CD4-positive, alpha-beta T cell treated with Interleukin-15 for 1 hour (primary cell): Measurements from ENCODE around the gene SNPH.
A peak's percentile ranks its signal among the peaks of the same experiment; 100 is the strongest.

Source experiments
- DNase-seq: peaks from one replicate; pipeline ENCODE4 v3.0.0-alpha.2; 2020

SNPH gene

DNA sequence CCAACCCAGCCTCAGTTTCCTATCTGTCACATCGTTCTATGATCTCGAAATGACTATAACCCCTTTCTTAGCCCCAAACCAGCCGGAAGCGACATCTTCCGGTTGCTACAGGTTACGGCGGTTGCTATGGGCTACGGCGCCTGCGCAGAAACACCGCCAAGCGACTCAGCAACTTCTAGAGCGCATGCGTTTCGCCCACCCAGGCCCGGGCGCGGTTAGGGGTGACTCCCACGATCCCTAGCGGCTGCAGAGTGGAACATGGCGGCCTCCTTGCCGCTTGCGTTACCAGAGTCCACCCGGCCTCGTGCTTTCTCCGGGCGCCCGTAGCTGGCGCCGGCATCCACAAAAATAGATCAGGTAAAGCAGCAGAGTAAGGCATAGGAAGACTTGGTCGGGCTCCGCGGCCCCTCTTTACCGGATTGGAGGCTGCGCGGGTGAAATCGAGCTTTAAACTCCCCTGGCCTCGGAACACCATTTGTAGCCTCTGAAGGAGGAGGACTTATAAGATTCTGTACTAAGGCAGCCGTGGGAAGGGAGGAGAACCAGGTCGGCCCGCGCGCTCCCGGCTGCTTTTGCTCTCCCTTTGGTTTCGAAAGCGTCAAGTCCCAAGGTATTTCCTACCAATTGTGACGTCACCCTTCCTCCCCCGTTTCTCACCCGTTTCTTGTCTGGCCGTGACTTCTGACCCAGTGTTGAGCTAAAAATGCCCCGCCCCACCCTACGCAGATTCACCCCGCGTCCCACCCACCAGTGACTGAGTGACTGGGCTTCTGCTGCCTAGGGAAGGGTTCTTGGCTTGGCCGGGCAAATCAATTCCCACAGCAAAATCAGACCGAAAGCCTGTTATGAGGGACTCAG is 59.3 kb downstream of the SNPH start:
- peak; percentile 99 for DNase-seq

DNA sequence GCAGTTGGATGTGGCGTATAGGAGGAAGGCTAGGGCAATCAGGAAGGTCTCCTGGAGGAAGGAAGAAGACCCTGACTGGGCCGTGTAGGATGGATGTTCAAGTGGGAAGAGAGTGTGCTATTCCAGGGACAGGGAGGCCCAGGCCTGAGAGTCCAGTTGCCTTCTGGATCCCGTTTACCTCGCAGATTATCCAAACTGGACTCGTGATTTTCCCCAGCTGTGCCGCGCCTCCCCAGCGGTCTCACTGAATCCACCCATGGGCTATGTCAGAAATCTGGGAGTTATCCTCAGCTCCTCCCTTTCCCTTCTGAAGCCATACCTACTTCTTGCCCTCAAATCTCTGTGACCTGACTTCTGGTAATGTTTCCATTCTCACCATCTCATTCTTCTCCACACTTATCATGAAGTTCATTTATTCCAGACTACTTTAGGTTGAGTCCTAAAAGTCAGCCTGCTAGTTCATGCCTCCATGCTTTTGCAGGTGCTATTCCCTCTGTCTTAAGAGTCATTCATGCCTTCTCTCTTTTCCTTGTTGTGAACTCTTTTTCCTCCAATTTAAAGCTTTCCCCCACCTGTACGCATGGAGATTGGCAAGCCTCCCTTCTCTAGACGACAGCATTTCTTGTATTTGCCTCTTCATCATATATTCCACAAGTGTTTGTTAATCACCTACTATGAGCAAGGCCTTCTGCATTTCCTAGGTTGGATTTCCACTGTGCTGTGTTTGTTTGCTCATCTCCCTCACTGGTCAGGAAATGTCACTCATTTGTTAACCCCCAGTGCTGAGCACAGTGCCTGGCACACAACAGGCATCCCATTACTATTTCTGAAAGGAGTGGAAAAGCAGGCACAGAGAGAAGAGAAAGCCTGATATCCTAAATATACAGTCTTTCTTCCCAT is 60.2 kb downstream of the SNPH start:
- no peak for DNase-seq

DNA sequence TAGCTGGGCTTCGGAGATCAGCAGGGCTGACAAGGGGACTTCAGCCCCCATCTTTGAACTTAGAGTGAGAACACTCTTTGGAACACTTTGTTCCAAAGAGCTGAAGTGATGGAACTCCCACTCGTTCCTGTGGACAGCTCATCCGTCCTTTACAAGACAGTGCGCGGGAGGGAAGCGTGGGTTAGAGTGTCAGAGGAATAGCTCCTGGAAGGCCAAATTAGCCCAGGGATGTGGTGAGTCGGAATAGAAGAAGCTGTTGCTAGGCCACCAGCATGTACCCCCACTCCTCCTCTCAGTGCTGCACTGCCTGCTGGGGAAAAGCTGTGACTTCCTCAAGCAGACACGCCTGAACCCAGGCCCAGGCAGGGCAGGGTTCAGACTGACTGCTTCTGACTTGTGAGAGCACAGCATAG is 61.2 kb downstream of the SNPH start:
- DNase-seq = no peak

DNA sequence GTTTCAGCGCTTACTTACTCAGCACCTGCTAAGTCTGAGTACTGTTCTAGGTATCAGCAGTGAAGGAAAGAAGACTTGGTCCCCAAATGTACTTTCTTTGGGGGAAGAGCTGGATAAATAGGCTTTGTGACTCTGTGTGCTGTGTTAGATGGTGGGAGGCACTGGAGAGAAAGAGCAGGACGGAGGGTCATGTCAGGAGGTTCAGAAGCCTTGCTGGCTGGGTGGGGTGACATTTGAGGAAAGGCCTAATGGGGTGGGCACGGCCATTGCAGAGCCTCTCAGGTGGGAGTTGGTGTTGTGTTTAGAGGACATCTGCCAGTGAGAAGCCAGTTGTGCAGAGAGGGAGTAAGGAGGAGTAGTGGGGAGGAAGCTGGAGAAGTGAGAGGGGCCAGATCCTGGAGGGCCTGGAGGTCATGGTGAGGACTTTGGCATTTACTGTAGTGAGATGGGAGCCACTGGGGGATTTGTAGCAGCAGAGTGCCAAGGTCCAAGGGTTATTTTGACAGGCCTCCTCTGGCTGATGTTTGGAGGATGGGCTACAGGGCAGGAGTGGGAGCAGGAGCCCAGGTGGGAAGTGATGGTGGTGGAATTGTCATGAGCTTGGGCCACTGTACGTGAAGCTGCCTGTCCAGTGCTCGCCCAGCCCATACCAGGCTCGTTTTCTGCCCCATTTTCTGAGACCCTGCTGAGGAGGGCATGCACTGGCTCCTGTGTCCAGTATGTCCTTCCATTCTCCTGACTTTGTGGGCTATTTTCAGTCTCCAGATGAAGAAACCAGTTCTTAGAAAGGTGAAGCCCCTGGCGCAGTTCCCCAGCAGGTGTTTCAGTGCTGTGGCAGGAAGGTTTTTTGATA is 62.0 kb downstream of the SNPH start:
- DNase-seq = no peak

DNA sequence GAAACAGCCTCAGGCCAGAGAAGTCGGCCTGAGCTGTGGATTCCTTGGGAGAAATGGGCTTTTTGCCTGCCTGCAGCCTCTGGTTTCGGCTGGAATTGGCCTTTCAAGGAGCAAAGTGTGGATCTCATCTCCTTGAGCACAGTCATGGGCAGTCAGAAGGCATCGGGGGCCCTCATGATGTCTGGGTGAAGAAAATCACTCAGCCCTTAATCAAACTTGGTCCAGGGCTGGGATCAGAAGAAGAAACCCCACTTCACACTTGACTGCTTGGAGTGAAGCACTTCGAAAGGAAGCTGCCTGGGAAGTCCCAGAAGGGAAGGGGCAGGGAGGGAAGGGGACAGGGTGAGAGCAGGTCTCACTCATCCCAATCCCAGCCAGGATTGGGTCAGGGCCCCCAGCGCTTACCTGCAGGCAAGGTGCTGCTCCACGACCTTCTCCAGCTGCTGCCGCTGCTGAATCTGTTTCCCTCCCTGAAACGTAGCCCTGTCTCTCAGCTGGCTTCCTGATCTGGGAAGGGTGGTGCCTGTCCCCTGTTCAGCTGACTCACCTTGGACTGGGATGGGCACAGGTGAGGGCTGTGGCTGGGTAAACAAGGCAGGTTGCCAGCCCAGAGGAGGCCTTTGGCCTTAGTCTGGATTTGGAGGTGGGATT is 62.7 kb downstream of the SNPH start, which contains the start of gene SDCBP2:
SDCBP2 (minus strand) TSS at position 460 of the 651 bp plus-strand sequence. CDS start 8,723 bp downstream, outside the sequence.
- DNase-seq = no peak

DNA sequence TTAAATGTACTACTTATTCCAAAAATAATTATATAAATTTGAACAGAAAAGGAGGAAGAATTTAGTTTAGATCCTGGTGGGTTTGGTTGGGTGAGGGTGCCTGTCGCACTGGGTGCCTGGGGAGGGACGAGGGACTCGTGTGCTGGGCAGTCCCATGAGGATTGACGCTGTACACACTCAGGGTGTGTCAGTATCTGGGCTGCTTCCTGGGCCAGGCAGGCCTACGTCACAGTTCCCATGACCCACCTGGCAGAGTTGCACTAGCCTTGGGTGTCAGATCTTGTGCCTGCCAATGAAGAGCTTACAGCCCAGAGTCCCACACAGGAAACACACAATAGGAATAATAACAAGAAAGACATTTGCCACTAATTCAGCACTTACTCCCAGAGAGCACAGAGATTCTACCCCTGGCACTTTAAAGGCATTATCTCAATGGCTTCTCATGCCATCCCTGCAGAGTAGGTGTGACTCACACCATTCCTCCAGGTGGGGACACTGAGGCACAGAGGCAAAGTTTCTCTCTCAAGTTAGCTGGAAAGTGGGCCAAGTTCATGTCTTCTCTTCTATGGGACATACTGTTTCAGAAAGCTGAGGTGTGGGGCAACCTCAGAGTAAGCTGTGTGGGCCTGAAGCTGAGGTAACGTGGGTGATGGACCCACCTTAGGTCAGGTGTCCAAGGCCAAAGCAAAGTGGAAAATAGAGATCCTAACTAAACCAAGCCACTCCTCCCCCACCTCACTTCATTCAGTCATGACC is 64.2 kb downstream of the SNPH start:
- DNase-seq = peak; percentile 75

DNA sequence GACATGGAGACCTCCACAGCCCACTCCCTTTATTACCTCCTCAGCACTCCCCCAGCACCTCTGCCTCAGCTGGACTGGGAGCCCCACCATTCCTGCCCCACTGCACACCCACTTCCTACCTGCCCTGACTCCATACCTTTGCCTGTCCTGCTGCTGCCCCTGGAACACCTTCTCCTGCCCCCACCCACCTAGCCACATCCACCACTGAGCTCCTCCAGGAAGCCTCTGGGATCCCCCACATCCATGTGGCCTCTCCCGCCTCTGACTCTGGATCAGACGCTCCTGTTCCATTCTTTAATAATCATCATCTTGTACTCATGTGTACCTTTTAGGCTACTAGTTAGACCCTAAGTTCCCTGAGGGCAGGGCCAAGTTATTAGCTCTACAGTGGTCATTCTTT is 65.0 kb downstream of the SNPH start:
- DNase-seq = no peak

DNA sequence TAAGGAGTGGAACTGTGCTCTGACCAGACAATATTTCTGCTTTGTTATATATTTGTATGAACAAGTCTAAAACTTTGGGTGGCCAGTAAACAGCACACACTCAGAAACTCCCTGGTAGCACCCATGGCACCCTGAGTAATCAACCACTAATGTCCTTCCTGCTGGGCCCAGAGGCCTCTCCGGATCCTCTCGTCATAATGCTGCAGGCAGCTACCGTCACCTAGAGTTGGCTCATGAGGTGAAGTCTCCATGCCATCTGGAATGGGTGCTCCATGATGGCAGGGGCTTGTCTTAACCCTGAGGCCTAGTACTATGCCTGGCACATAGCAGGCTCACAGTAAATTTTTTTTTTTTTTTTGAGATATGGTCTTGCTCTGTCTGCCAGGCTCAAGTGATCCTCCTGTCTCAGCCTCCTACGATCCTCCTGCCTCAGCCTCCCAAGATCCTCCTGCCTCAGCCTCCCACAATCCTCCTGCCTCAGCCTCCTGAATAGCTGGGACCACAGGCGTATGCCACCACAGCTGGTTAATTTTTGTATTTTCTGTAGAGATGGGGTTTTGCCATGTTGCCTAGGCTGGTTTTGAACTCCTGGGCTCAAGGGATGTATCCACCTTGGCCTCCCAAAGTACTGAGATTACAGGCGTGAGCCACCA is 65.8 kb downstream of the SNPH start:
- DNase-seq = no peak

DNA sequence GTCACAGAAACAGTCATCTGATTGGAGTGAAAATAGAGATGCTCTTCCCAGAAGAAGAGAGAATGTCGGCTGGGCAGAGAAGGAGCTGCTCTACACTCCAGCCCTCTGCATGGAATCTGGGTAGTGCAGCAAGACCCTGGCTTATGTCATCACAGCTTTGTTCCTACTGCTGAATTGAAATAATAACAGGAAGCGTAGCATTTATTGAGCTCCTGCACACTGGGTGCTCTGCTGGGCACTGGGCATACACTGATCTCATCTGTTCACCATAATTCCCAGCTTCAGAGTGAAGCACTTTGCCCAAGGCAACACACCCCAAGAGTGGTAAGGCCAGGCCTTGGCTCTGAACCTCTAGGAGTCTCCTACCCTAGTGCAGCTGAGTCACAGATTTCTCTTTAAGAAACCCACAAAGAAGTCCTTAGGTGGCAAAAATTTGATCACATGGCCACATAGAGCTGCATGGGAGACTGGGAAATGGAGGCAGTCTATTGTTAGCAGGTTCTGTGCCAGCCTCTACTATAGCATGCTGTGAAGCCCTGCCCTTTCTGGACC is 66.7 kb downstream of the SNPH start:
- no peak for DNase-seq

DNA sequence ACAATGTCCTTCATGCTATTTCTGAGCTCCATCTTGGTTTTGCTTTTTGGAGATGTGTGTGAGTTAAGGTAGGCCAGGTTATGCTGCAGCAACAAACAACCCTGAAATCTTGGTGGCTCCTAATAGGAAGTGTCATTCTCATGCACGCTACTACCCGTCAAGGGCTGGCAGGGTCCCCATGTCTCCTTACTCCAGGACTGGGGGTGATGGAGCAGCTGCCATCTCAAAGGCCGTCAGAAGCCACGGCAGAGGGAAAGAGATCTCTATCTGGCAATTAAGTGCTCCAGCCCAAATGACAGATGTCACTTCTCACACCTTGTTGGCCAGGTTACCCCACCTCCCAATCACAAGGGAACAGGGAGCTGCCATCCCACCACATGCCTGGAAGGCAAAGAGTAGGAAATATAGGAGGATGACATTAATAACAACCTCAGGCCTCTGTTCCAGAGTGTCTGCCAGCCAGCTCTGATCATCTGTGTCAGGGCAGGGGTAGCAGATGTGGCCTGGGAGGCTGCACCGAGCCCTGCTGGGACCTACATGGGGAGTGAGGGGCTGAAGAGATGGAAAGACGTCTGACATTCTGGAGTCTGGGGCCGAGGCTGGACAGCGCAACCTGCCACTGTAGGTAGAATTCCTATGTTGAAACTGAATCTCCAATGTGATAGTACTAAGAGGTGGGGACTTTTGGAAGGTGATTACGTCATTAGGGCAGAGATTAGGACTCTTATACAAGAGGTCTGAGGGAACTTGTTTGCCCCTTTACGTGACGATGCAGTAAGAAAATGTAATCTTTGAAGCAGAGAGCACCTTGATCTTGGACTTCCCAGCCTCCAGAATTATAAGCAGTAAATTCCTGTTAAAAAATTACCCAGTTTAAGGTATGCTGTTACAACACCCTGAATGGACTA is 67.6 kb downstream of the SNPH start:
- DNase-seq = no peak

DNA sequence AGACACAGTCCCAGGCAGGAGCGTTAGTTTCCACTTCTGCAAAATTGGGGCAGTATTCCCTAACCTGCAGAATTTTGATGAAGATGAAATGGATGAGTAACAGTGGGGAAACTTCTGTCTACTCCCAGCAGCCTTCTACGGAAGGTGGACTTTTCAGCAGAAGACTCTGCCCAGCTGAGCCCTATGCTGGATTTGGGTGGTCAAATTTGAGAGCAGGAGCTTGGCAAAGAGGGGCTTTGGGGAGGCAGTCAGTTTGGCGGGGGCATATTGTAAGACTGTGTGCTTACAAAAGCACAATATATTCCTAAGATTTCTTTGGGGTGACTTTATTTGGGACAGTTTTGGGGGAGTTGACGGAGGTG is 68.3 kb downstream of the SNPH start:
- no peak for DNase-seq

DNA sequence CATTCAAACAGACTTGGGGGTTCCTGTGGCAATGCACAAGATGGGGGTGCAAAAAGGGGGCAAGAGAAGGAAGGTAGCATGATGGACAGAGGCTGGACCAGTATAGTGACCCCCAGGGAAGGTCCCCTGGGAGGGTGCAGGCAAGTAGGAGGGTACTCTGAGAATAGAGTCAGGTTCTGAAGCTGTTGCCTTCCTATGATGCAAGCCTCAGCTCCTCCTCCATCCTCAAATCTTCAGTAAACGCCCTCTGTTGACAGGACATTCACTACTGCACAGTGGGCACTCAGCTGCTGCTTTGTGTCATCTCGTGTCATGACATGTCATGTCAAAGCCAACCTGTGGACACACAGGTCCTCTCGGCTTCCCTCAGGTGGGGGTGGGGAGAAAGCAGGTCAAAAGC is 68.7 kb downstream of the SNPH start:
- no peak for DNase-seq

DNA sequence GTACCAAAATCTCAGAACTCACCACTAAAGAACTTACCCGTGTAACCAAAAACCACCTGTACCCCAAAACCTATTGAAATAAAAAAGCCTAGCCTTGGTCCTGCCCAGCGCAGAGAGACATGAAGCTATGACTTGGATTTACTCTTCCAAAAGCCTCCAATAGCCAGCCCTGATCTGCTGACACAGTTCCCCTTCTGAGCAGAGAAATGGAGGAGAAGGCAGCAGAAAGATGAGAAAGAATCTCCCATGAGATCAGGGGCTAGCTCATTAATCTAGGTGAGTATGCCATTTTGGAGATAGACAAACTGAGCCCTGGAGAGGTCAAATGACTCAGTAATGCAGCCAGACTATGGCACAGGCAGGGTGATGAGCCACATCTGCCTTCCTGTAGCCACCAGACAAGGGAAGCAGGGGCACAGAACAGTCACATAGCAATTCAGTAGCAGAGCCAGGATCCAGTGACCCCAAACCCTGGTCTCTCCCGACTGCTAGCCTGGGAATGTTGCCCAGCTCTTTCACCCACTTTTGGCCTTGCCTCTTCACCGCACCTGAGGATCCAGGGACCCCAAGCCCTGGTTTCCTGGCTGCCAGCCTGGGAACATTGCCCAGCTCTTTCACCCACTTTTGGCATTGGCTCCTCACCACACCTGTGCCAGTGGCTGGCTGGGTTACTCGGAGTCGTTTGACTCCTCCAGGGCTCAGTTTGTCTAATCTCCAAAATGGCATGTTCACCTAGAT is 70.0 kb downstream of the SNPH start:
- no peak for DNase-seq

DNA sequence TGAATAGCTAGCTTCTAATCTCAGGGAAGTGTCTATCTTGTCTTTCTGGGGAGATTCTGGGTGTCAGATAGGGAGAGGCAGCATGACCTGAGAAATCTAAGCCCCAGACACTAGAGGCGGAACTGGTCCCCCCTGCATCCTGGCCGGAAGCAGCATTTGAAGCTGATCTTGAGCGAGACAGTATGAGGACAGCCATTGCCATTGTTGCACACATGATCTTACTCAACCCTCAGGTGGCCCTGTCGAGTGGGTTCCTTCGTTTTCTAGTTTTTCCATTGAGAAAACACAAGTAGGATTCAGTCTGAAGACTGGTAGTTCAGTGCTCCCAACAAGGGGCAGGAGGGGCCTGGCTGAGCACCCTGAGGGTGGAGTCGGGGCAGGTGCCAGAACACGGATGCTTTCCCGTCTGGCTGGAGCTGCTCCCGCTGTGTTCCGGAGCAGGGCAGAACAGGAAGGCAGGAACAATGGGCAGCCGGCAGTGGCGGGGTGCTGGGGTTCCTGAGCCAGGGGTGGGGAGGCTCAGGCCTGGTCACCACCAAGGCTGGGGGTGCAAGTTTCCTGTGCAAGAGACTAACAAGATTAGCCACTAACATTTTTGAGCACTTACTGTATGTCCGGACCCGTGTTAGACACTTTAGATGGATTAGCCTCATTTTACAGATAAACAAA is 70.7 kb downstream of the SNPH start:
- DNase-seq = no peak

DNA sequence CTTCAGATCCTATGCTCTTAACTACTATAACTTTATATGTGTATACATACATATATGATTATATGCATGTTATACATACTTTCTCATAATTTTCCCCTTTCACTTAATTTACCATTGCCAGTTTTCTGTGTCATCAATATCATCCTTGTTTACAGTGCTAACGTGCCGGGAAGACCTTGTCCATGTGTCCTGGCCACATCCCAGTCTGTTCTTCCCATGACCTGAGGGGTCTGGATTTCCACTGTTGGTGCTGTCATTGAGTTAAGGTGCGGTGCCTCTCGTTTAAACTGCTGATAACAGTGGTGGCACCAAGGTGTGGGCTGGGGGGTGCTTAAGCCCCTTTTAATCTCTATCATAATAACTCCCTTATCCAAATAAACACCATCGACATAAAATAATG is 71.3 kb downstream of the SNPH start:
- DNase-seq = no peak

DNA sequence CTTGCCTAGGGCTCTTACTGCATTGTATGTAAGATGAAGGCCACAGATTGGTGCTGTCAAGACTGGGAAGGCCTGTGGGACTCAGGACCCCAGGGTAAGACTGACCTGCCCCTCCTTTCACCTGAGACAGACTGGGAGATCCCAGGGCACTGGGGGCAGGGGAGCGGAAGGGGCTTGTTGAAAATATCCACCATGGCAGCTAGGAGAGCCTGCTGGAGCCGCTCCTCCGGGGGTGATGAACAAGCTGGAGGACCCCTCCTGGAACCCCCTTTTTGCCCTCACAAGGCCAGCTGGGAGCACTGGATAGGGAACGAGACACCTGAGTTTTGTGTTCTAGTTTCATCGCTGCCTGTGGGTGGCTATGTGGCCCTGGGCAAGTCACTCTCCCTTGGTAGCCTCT is 72.0 kb downstream of the SNPH start:
- no peak for DNase-seq

DNA sequence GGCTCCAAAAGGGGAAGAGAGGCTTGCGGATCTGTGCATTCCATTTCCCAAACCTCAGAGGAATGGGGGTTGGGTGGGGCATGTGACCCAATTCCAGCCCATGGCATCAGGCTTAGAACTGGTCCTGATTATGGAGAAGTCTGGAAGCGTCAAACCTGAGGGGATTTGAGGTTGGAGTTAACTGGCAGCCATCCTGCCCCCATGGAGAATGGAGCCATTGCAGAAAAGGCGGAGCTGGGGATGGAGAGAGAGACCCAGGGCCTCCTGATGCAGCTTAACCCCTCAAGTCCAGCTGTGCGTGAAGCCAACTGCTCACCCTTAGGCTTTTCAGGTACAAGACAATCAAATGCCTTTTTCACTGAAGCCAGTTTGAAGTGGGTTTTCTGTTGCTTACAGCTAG is 72.7 kb downstream of the SNPH start:
- DNase-seq = no peak

DNA sequence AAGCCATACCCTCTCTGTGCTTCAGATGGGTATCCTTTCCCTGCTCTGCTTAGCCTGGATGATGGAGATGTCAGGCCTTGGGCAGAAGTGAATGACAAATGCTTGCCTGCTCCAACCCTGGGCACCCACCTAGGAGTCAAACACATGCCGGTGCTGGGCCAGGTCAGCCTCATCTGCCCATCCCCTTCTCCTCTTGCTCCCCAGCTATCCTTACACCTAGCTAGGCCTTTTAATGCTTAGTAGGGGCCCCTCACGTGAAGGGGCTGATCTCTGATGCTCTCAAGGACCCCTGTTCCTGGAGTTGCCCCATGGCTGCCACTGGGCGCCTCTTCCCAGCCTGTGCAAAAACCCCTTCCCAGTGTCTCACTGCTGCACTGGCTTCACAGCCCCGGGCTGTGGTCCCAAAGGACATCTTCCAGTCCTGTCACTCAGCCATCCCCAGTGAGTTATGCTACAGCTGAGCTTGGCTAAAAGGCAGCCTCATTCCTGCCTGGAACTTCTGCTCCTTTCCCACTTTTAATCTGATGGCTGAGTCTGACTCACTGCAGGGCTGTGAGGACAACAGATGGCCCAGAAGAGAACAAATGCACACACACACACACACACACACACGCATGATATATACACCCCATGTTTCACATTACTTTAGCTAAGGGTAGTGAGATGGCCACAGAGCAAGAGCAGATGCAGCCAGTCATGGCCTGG is 75.6 kb downstream of the SNPH start:
- no peak for DNase-seq
